ENCODE data around the gene ATP6V0B.

ATP6V0B gene

DNA sequence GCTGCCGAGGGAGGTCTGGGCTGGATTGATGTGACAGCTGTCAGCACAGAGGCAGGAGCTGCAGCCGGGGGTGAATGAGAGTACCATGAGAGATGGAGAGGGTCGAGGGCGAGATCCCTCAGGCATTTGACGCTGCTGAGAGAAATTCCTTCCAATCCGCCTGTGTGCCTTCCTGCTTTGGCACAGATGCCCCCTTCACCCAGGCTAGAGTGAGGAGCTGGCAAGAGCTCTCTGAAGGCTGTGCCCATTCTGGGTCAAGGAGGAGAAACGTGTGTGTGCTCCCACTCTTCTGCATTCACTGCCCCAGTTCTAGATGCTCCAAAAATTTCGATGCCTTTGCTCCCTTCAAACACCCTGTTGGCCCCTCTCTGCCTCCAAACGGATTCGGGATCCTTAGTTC lies 36.4 kb upstream of the ATP6V0B start:
- no peak overlapping the region for H3K27ac ChIP-seq
- TF ChIP-seq ZFX (IDR thresholded peaks at IDR 0.05): no peak
- TF ChIP-seq, protein P1, sequence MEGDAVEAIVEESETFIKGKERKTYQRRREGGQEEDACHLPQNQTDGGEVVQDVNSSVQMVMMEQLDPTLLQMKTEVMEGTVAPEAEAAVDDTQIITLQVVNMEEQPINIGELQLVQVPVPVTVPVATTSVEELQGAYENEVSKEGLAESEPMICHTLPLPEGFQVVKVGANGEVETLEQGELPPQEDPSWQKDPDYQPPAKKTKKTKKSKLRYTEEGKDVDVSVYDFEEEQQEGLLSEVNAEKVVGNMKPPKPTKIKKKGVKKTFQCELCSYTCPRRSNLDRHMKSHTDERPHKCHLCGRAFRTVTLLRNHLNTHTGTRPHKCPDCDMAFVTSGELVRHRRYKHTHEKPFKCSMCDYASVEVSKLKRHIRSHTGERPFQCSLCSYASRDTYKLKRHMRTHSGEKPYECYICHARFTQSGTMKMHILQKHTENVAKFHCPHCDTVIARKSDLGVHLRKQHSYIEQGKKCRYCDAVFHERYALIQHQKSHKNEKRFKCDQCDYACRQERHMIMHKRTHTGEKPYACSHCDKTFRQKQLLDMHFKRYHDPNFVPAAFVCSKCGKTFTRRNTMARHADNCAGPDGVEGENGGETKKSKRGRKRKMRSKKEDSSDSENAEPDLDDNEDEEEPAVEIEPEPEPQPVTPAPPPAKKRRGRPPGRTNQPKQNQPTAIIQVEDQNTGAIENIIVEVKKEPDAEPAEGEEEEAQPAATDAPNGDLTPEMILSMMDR (conservative IDR thresholded peaks at IDR 0.05): no peak

DNA sequence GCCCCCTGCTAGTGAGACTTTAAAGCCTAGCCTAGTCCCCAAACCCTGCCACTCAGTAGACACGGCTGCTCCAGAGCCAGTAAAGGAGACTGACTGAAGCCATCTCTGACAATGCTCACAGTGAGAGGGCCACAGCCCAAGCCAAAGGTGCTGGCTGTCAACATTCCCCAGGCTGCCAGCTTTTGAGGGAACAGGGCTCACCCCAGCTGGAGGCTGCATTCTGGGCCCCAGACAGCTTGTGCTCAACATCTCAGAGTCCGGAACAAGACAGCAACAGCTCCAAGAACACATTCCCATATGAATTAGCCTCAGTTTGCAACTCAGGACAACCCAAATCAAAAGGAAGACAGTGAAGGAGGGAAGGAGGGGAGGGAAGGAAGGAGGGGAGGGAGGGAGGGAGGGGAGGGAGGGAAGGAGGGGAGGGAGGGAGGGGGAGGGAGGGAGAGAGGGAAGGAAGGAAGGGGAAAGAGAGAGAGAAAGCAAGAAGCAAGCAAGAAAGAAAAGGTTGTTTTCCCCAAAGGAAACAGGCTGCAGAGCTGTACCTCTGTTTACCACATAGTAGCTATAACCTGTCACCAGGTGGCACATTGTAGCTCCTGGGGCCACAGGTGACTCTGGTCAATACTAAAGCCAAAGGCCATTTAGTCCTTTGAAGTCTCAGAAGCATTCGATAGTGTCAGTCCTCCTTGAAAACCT lies 35.7 kb upstream of the ATP6V0B start:
- H3K27ac ChIP-seq: no peak overlapping the region
- no peak for TF ChIP-seq ZFX (IDR thresholded peaks at IDR 0.05)
- TF ChIP-seq, protein P1 (conservative IDR thresholded peaks at IDR 0.05): no peak

DNA sequence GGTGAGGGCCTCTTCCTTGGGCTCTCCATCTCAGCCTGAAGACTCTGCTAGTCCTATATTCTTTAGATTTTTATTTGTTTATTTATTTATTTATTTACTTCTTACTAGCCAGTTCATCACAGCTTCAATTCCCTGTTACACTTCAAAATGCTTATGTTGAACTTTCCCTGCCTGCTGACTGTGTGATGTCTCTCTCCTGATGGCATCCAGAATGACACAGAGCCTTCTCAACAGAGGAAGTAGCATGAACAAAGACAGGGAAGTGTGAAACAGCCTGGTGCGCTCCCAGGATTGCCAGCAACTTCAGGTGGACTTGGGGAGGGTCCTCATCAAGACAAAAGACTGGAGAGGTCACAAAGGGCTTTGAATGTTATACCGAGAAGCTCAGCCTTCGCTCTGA lies 32.3 kb upstream of the ATP6V0B start:
- H3K27ac ChIP-seq: no peak overlapping the region
- TF ChIP-seq, protein P1 (conservative IDR thresholded peaks at IDR 0.05): no peak
- TF ChIP-seq ZFX (IDR thresholded peaks at IDR 0.05): no peak

DNA sequence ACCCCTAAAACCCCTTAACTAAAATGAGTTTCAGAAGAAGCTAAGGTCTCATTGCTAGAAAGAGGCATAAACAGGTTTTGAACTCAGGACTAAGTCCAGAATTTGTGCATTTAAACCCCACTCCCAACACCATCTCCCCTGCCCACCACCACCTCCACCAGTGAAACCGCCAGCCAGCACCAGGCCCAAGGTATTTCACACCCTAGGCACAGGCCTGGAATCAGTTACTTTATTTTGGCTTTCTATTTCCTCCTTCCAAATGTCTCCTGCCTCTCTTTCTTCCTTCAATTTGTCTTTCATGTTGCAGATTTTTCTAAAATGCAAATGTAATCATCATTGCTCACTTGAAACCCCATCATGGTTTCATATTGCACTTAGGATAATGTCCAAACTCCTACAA lies 29.9 kb upstream of the ATP6V0B start:
- no peak for TF ChIP-seq ZFX (IDR thresholded peaks at IDR 0.05)
- TF ChIP-seq, protein P1 (conservative IDR thresholded peaks at IDR 0.05): no peak
- H3K27ac ChIP-seq: peak overlapping the region; percentile 90

DNA sequence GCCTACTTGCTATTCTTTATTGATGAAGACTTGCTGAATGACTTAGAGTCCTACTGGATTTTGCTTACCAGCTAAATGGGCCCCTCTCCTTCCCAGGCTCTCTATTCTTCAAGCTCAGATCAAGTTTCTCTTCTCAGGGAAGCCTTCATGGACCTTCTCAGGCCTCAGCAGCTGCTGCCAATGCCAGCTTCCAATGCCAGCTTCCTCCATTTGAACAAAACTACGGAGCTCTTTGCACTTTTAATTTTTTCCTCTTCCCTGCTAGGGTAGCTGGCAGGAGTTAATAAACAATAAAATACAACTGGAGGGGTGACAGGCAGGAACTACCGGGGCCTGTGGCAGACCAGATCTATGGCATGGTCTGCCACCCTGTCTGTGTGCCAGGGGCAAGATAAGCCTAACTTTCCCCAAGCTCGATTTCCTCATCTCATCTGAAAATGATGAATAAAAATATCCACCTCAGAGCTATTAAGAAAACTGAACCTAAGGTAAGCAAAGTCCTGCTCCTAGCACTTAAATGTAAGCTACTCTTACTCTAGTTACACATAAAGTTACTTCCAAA lies 29.0 kb upstream of the ATP6V0B start:
- H3K27ac ChIP-seq: peak overlapping the region; percentile 90
- TF ChIP-seq, protein P1 (conservative IDR thresholded peaks at IDR 0.05): no peak
- TF ChIP-seq ZFX (IDR thresholded peaks at IDR 0.05): no peak

DNA sequence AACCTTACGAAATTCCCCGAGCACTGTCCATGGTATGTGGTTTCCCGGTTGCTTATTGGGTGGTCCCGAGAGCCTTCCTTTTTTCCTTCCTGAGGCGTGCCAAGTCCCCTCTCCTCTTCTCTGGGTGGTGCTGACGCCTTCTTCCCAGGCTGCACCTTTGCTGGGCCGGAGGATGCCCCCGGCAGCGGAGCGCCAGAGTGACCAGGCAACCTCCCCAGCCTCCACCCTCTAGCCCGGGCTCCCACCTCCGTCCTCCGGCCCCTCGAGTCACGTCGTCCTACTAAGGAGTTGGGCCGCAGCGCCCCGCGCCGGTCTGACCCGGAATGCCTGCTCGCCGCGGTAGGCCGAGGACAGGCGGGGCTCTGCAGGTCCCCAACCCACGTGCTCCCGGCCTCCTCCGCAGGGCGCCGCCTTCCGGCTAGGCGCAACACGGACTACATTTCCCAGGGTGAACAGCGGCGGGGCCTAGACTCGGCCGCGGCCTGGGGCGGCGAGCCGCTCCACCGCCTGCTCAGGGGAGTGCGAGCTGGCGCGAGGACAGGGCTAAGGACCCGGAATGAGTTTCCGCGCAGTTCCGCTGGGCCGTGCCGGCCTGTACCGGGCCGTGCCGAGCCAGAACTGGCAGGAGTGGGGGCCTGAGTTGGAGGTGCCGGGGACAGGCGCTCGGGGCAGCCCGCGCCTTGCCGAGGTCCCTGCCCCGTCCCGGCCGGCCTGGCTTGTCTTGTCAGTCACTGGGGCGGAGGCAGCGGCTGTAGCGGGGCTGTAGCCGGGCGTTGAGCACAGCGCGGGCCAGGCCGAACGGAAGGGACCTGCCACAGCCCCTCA lies 28.3 kb upstream of the ATP6V0B start, which contains the start of gene IPO13:
IPO13 (plus strand) TSS at position 715 of the 825 bp plus-strand sequence. CDS start 651 bp downstream, outside the sequence.
- peak within 1 kb of the TSS; percentile 90 for H3K27ac ChIP-seq
- peak; percentile 63 for TF ChIP-seq ZFX (IDR thresholded peaks at IDR 0.05)
- TF ChIP-seq, protein P1 (conservative IDR thresholded peaks at IDR 0.05): peak; percentile 93

Measured in C4-2B (cell line).